Embryonic facial prominence (tissue), 1 donor: ENCODE measurements around the gene SNX13.

ENCODE experiments used
- DNase-seq: peaks from one replicate; pipeline ENCODE4 v3.0.0-alpha.2; 2016; ENCODE audit errors: extremely low spot score

Gene SNX13

GRCh38 chr7:17782216-17782549 lies 158.1 kb downstream of the SNX13 start:
- DNase-seq = no peak

- DNase-seq = no peak
Measured at GRCh38 chr7:17781491-17782215, 158.6 kb downstream of the SNX13 start.

- no peak for DNase-seq
Measured at GRCh38 chr7:17779381-17779780, 160.9 kb downstream of the SNX13 start.

- DNase-seq = no peak
Measured at GRCh38 chr7:17774716-17775288, 165.5 kb downstream of the SNX13 start.

- DNase-seq = no peak
Measured at GRCh38 chr7:17774248-17774647, 166.0 kb downstream of the SNX13 start.

- DNase-seq = no peak
Measured at GRCh38 chr7:17773289-17773626, 167.0 kb downstream of the SNX13 start.

GRCh38 chr7:17772581-17773288 lies 167.6 kb downstream of the SNX13 start:
- DNase-seq = no peak

- DNase-seq = no peak
Measured at GRCh38 chr7:17771901-17772408, 168.3 kb downstream of the SNX13 start.

GRCh38 chr7:17770710-17771375 lies 169.5 kb downstream of the SNX13 start:
- no peak for DNase-seq

GRCh38 chr7:17769918-17770317 lies 170.4 kb downstream of the SNX13 start:
- no peak for DNase-seq

GRCh38 chr7:17758008-17758407 lies 182.3 kb downstream of the SNX13 start:
- DNase-seq = no peak

- no peak for DNase-seq
Measured at GRCh38 chr7:17746020-17746530, 194.2 kb downstream of the SNX13 start.

GRCh38 chr7:17745610-17746009 lies 194.7 kb downstream of the SNX13 start:
- no peak for DNase-seq

GRCh38 chr7:17743316-17743715 lies 197.0 kb downstream of the SNX13 start:
- no peak for DNase-seq

- no peak for DNase-seq
Measured at GRCh38 chr7:17741426-17741825, 198.9 kb downstream of the SNX13 start.
